ENCODE data around the gene NRTN. TPM values are rescaled to one million over a fixed set of nuclear protein-coding genes. Genes with fewer than 3 reads are reported as not detected.
"Not testable (repeated sequence)": the region's sequence is repeated elsewhere in the genome, so short reads cannot be mapped to it uniquely, and the experiment has no call there.

The NRTN gene, protein sequence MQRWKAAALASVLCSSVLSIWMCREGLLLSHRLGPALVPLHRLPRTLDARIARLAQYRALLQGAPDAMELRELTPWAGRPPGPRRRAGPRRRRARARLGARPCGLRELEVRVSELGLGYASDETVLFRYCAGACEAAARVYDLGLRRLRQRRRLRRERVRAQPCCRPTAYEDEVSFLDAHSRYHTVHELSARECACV
- polyA plus RNA-seq (ENCODE audit: insufficient read length in 10 of 10), result 1 to 10 TPM in 2 of 10 donors, under 1 TPM in 8; 0.18 to 2.0 (median 0.33) TPM
- long read RNA-seq, donor 1, result 0 reads
- long read RNA-seq, donor 2, result 0 reads
- long read RNA-seq, donor 3, result 0 reads
- long read RNA-seq, donor 4, result 0 reads
- long read RNA-seq, donor 5, result 0 reads
- long read RNA-seq, donor 6, result 0 reads
- long read RNA-seq, donor 7, result 0 reads
- long read RNA-seq, donor 8, partial matches to known transcripts, result 0 of 5 reads
- long read RNA-seq, donor 8, other reads (novel, unspliced or antisense), result 5 of 5 reads
- long read RNA-seq, donor 9, result 0 reads

DNA sequence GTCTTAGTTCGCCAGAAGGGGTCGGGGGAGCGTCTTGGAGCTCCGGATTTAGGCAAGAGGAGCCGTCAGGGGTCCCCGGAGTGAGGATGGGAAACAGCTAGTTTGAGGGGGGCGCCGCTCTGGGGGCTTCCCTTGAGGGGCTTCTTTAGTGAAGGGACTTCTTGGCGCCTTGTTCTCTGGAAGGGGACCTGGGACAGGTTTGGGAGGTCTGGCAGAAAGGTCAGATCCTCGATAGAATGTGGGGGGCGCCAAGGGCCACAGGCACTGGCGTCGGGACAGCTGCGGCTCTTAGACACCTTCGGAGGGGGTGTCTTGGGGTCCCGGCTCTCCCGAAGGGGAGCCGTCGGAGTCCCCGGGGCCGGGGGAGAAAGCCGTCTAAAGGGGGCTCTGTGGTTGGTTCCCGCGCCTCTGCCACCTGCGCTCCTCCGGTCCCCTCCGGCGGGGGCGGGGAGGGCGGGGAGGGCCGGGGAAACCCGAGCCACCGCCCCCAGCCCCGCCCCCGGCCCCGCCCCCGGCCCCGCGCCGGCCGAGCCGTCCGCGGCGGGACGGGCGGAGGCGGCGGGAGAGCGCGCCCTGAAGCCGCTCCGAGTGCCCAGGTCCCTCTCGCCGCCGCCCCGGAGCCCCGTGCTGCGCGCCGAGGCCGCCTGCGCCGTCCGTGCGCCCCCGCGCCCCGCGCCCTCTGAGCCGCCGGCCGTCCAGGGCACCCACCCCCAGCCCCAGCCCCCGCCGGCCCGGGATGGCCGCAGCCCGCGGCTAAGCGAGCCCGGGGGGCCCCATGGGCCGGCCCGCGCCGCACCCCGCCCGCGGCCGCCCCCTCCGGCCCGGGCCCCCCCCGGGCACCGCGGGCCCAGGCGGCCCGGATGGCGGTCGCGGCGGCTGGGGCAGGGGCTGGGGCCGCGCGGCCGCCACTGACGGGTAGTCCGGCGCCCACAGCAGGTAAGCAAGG is at the start of gene NRTN:
Gene NRTN, plus strand, starts transcription at position 552 of the 946 bp plus-strand sequence. CDS start 19,099 bp downstream, outside the sequence.
- DNase-seq, result no peak

GRCh38 chr19:5762608-5763217 is 42.2 kb upstream of the NRTN start:
- DNase-seq, result no peak

DNA sequence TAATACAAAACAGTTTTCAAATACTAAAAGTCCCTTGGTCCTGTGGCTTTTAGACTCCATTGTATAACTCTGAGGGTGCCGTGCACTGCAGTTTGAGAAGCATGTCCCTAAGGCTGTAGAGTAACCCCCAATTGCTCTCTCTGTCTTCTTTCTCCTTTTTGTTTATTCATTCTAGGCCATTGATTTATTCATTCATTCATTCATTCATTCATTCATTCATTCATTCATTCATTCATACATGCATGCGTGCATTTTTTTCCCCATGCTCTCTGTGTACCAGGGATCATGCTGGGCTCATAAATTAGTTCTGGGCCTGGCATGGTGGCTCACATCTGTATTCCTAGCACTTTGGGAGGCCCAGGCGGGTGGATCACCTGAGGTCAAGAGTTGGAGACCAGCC is 39.6 kb upstream of the NRTN start:
- no peak for DNase-seq

- no peak for DNase-seq
Measured at GRCh38 chr19:5767949-5768348, 36.9 kb upstream of the NRTN start.

DNA sequence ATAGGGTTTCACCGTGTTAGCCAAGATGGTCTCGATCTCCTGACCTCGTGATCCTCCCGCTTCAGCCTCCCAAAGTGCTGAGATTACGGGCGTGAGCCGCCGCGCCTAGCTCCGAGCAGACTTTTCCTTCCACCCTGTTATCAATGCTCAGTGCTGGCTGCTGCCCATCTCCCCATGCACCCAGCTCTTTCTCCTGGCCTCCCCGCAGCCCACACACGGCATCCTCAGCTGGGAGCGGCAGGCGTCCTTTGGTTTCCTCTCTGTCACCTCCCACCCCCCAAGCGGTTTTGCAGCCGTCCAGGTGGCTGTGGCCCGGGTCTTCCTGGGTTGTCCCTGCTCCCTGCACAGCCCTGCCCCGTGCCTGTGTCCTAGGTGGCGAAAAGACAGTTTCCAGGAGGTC is 32.5 kb upstream of the NRTN start:
- DNase-seq, result no peak

GRCh38 chr19:5773276-5773675 is 31.6 kb upstream of the NRTN start:
- DNase-seq, result no peak

DNA sequence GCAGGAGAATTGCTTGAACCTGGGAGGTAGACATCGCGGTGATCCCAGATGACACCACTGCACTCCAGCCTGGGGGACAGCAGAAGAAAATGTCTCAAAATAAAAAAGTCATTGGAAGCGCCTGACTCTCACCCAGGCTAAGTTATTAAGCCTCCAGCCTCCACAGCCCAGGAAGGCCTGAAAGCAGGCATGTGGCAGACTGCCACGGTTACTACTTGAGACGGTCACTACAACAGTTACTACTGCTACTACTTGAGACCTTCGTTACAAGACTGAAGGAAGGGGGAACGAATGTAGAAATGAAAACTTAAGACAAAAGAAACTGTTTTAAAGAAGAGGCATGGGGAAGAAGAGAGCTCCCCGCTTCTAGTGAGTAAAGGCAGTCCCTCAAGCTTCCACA is 29.9 kb upstream of the NRTN start:
- no peak for DNase-seq

- peak in 1 of 3 donors; percentile 24 for DNase-seq
Measured at GRCh38 chr19:5775668-5776309, 29.1 kb upstream of the NRTN start.

DNA sequence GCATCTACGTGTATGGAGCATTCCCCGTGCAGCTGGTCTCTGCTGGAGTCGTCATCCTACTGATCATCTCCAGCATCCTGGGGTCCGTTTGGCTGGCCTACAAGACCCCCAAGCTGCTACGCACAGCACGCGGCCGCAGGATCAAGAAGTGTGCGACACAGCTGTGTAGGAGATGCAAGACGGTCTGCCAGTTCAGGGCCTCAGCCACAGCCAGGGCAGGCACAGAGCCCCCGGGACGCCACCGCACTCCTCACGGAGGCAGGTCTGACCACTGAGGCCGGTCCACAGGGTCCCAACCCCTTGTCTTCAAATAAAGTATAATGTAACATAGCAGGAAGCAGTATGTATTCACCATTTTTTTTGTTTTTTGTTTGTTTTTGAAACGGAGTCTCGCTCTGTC is 26.5 kb upstream of the NRTN start:
- no peak for DNase-seq

- not testable (repeated sequence) for DNase-seq
Measured at GRCh38 chr19:5780916-5781315, 24.0 kb upstream of the NRTN start.

DNA sequence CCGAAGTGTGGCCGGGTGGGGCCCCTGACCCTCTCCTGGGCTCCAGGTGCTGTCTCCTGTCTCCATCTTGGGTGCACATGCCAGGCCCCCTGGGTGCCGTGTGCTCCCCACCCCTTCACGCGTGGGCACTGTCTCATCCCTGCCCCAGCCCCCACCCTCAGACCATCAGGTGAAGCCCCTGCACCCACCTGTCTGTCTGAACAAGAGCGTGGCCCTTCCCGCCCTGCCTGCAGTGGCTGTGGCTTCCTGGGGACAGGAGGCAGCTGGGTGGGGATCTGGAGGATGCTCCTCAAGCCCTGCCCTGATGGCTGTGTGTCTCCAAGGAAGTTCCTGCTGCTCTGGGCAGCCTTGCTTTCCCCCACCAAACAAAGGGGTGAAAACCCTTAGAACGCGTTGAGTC is 22.5 kb upstream of the NRTN start:
- no peak for DNase-seq

DNA sequence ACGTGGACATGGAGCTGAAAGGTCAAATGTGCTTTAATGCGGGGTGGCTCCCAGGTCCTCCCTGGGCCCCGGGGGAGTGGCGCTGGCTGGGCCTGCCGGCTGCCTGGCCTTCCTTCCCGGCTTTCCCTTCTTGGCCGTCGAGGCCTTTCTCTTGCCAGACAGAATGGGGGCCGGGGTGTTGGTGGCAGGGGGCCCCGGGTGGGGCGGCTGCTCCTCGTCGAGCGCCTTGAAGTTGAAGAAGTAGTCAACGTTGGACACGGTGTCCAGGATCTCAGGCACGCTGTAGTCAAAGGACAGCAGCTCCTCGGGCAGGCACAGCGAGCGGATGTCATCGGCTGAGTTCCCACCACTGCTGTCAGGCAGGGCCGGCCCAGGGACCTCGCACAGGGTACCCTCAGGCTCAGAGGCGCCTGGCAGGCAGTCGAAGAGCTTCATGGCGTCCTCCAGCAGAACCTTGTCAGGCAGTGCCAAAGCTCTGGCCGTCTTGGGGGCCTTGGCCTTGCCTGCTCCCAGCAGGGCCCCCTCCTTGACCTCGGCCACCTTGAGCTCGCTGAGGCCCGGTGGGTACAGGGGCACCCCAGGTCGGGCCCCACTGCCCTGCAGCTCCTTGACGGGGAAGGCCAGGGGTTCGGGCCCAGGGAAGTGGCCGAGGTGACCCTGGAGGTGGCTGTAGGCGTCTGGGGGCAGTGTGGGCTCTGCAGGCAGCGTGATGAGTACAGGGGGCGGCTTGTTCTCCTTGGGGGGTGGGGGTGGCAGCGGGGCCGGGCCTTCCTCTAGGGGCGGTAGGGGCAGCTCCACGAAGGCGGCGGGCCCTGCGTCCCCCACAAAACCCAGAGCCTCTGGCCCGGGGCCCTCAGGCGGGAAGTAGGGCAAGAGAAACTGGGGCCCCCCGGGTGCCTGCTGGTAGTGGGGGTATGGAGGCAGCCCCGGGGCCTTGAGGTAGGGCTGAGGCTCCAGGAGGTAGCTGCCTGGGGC is 21.6 kb upstream of the NRTN start:
- DNase-seq, result no peak

DNA sequence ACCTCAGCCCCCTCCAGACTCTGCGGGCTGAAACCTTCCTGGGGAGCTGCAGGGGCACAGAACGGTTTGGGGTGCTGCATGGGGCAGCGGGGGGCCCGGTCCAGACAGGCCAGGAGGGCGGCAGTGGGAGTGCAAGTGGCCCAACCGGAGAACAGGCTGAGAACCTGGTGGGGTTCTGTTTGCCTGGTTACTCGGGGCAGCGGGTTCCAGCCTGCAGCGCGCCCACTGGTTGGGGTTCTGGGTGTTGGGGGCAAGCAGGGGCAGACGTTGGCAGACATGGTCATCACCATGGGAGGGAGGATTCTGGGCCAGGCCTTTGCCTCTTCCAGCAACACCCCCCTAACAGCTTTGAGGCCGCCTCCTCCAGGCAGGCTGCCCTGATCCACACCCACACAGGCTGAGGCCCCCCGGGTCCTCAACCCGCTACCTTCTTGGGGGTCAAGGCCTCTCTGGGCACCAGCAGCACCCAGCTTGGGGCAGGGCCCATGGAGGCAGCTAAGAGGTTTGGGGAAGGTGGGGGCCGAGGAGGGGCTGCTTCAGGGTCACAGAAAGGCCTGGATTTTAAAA is 20.2 kb upstream of the NRTN start, which contains the start of gene PRR22:
Gene PRR22, minus strand, starts transcription at position 166 of the 567 bp plus-strand sequence. Its CDS starts 86 bp downstream, at position 80.
- no peak for DNase-seq

GRCh38 chr19:5785423-5785822 is 19.4 kb upstream of the NRTN start:
- DNase-seq, result no peak

GRCh38 chr19:5786593-5787408 is 18.1 kb upstream of the NRTN start:
- DNase-seq, result no peak

DNA sequence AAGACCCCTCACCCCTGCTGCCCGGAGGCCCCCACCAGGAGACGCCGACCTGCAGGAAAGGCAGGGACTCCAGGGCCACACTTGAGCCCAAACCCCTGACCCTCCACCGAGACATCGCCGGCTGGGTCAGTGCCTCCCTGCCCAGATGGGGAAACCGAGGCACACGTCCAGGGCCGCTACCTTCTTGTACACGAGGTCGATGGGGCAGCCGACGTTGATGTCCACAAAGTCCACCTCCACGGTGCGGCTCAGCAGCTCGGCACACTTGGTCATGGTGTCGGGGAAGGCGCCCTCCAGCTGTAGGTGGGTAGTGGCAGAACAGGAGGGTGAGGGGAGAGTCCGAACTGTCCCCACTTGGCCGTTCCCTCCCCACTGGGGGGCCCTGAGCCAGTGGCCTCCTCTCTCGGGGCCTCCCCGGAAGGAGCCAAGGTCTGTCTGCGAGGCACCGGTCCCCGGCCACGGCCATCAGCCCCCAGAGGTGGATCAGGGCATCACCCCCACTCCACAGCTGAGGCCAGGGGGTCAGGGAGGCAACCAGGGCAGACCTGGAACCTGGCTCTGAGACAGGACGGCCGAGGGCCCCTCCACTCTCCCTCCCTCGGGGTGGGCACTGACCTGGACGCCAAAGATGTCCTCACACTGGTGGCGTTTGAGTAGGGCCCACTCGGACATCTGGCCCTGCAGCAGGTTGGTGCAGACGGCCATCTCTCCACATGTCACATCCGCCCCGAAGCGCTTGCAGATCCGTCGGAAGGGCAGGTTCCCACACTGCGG is 17.3 kb upstream of the NRTN start:
- no peak for DNase-seq

DNA sequence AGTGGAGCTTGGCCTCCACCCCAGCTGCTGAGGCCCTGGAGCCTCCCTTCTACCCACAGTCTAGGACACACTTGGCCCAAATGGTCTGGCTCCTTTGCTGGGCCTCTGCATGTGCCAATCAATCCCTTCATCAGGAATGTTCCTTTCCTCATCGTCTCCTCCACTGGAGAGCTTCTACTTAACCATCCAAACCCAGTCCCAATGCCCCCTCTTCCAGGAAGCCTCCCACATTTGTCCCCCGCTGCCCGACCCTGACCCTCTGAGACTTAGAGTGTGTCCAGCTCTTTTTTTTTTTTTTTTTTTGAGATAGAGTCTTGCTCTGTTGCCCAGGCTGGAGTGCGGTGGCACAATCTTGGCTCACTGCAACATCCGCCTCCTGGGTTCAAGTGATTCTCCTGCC is 16.4 kb upstream of the NRTN start:
- DNase-seq, result no peak

DNA sequence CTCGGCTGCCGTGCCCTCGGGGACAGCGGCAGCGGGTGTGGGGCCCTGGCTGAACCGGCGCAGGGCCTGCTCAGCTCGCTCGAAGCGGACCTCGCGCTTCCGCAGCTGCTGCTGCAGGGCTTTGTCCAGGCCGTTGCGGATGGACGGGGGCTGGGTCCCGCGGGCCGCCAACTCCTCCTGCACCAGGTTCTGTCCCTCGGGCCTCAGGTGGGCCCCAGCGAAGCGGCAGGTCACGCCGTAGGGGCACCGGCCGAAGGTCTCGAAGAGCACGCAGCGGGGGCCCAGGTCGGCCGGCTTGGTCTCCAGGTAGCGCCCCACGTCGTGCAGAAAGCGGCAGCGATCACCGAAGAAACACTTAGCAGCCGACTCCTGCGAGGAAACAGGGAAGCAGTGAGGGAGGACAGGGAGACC is 15.5 kb upstream of the NRTN start:
- DNase-seq, result no peak

Data from muscle of back (tissue), 13 donors.